Cardiac septum (tissue), 1 donor: Measurements from ENCODE around the gene DSTN. TPM values are rescaled to one million over a fixed set of nuclear protein-coding genes. Genes with fewer than 3 reads are reported as not detected.

ENCODE experiments used
- DNase-seq: peaks from one replicate; pipeline ENCODE4 v3.0.0-alpha.2; 2020; ENCODE audit warnings: low spot score
- intact Hi-C: fragments of 100-400 bp; cut with DNase I; formaldehyde crosslinking; loops from one replicate; pipeline ENCODE4 v1.14.0; 2022
- total RNA-seq: library from RNA; stranded (reverse); fragmentation: NEBNext Ultra II Directional; extraction: Animal tissue kit (Norgen Biotek cat#: 25700); gene quantifications from one replicate; pipeline ENCODE4 v1.2.1, GENCODE V29; 2021
- donor health status: DM: no; HTN: no; CAD: no.

DSTN gene
- total RNA-seq, 1 donor from 2014 or later = 569 TPM

GRCh38 chr20:17542481-17542880 is 27.4 kb upstream of the DSTN start:
- DNase-seq = no peak
- intact Hi-C loops = loop anchor here (2.0 to 5.0 kb wide), 2 partner anchors 26 to 140 kb away; partner anchors contain the start of gene RRBP1

- DNase-seq = no peak
- intact Hi-C loops = loop anchor here (2.0 to 5.0 kb wide), 2 partner anchors 26 to 139 kb away; partner anchors contain the start of gene RRBP1
Observed at GRCh38 chr20:17542993-17543412, 26.9 kb upstream of the DSTN start.

- intact Hi-C loops = loop anchor here (2.0 to 5.0 kb wide), 2 partner anchors 25 to 139 kb away; partner anchors contain the start of gene RRBP1
- no peak for DNase-seq
Observed at GRCh38 chr20:17543531-17544131, 26.2 kb upstream of the DSTN start.

GRCh38 chr20:17545127-17545526 is 24.7 kb upstream of the DSTN start:
- intact Hi-C loops = no loop called here

GRCh38 chr20:17549131-17549530 is 20.7 kb upstream of the DSTN start:
- intact Hi-C loops = no loop called here
- no peak for DNase-seq

More at GRCh38 chr20:17545127-17545526, 24.7 kb upstream of the DSTN start:
- no peak for DNase-seq

GRCh38 chr20:17555106-17555505 is 14.8 kb upstream of the DSTN start:
- DNase-seq = no peak
- intact Hi-C loops = no loop called here

GRCh38 chr20:17556837-17557674 is 12.8 kb upstream of the DSTN start:
- DNase-seq = peak; percentile 85
- intact Hi-C loops = no loop called here

- intact Hi-C loops = no loop called here
- DNase-seq = no peak
Observed at GRCh38 chr20:17557675-17558006, 12.2 kb upstream of the DSTN start.

- DNase-seq = no peak
- intact Hi-C loops = no loop called here
Observed at GRCh38 chr20:17558154-17558940, 11.5 kb upstream of the DSTN start.

GRCh38 chr20:17558941-17559304 is 11.0 kb upstream of the DSTN start:
- DNase-seq = no peak
- intact Hi-C loops = no loop called here

GRCh38 chr20:17559338-17559737 is 10.5 kb upstream of the DSTN start:
- no peak for DNase-seq
- intact Hi-C loops = no loop called here

- intact Hi-C loops = no loop called here
- no peak for DNase-seq
Observed at GRCh38 chr20:17560344-17561074, 9.4 kb upstream of the DSTN start.

GRCh38 chr20:17562804-17563305 is 7.0 kb upstream of the DSTN start:
- DNase-seq = no peak

GRCh38 chr20:17565169-17565845 is 4.6 kb upstream of the DSTN start:
- intact Hi-C loops = no loop called here

More at GRCh38 chr20:17562804-17563305, 7.0 kb upstream of the DSTN start:
- intact Hi-C loops = no loop called here

GRCh38 chr20:17566345-17566744 is 3.5 kb upstream of the DSTN start:
- intact Hi-C loops = no loop called here

More at GRCh38 chr20:17565169-17565845, 4.6 kb upstream of the DSTN start:
- DNase-seq = no peak

GRCh38 chr20:17568045-17568788 is 1.7 kb upstream of the DSTN start:
- DNase-seq = no peak
- intact Hi-C loops = loop anchor here (2.0 kb wide), 1 partner anchor 25 kb away; no protein-coding TSS in a partner anchor

More at GRCh38 chr20:17566345-17566744, 3.5 kb upstream of the DSTN start:
- no peak for DNase-seq

GRCh38 chr20:17568972-17569521 is 828 bp upstream of the DSTN start:
- intact Hi-C loops = loop anchor here (2.0 kb wide), 1 partner anchor 26 kb away; no protein-coding TSS in a partner anchor

More at GRCh38 chr20:17568972-17569521, 828 bp upstream of the DSTN start:
- peak; percentile 92 for DNase-seq
